Adrenal gland (tissue), 12 donors: ENCODE measurements around the gene CAB39. TPM values are rescaled to one million over a fixed set of nuclear protein-coding genes. Genes with fewer than 3 reads are reported as not detected.

Experiments
- DNase-seq, 7 donors: peaks; one replicate each; pipeline ENCODE4 v3.0.0-alpha.2; 2019 to 2020
- H3K27ac ChIP-seq, 5 donors: fragments of 200-600 bp; sonication (generic) in 4 of 5; 1 replicate in 3 of 5; 2 replicates in 2 of 5; pipeline versions ENCODE4 v1.5.1 to v1.8.0; 2016 to 2020; ENCODE audit warnings: mild to moderate bottlenecking in 1 of 5
- H3K27me3 ChIP-seq: fragments of 200-600 bp; 2 replicates; pipeline ENCODE4 v1.8.0; 2021
- H3K36me3 ChIP-seq, 2 donors: fragments of 200-600 bp; replicated peaks in 1 of 2; 1 replicate in 1 of 2; 2 replicates in 1 of 2; pipeline versions ENCODE4 v1.5.1 to v1.8.0; 2018 to 2022
- H3K4me1 ChIP-seq, 2 donors: fragments of 200-600 bp; replicated peaks in 1 of 2; 1 replicate in 1 of 2; 2 replicates in 1 of 2; pipeline versions ENCODE4 v1.5.1 to v1.8.0; 2018 to 2021
- H3K4me3 ChIP-seq, 4 donors: fragments of 200-600 bp; sonication (generic) in 3 of 4; one replicate each; pipeline ENCODE4 v1.5.1; 2016 to 2018
- H3K9me3 ChIP-seq, 3 donors: fragments of 200-600 bp; sonication (generic) in 1 of 3; replicated peaks in 1 of 3; 1 replicate in 2 of 3; 2 replicates in 1 of 3; pipeline versions ENCODE4 v1.5.1 to v1.8.0; 2016 to 2021
- POLR2A ChIP-seq, 2 donors: fragments of 450-650 bp; IDR thresholded peaks; one replicate each; pipeline ENCODE4 v1.6.1; 2017; ENCODE audit warnings: antibody characterized with exemption in 2 of 2, mild to moderate bottlenecking in 2 of 2, moderate library complexity in 1 of 2
- WGBS, 4 donors: extraction: QIAGEN DNeasy Blood & Tissue Kit in 2 of 4; methylation state at CpG; one replicate each; pipeline versions ENCODE4 v1.1.5 to v1.1.7; 2013 to 2017; 5-methylcytosine and 5-hydroxymethylcytosine counted together
- intact Hi-C, 2 donors: fragments of 100-400 bp; cut with DNase I; formaldehyde crosslinking; loops; one replicate each; pipeline versions ENCODE4 v1.14.1 to v1.15.0; 2022 to 2023
- polyA plus RNA-seq, 3 donors: library from polyadenylated mRNA; stranded (reverse); fragments of 200-250 nt in 2 of 3; fragments of 350-450 nt in 1 of 3; fragmentation: Illumina TruSeq in 1 of 3; extraction: RNeasy Lipid Tissue Mini Kit (QIAGEN cat#74804) in 1 of 3; gene quantifications; one replicate each; pipeline ENCODE4 v1.2.3, GENCODE V29; 2013 to 2014
- total RNA-seq, 9 donors: library from RNA; depleted of rRNA in 4 of 9; stranded (reverse); fragments of >200 nt in 4 of 9; fragments of 120-200 nt in 1 of 9; fragmentation: NEBNext Ultra II Directional in 1 of 9; extraction: Animal tissue kit (Norgen Biotek cat#: 25700) in 1 of 9; gene quantifications; one replicate each; pipeline versions ENCODE4 v1.1.0 to v1.2.4, GENCODE V29; 2013 to 2023
- TF ChIP-seq, protein P1 (sequence below), 6 experiments: fragments of 450-650 bp in 4 of 6; fragments of 200-600 bp in 2 of 6; sonication (generic) in 1 of 6; IDR thresholded peaks; 1 replicate in 5 of 6; 2 replicates in 1 of 6; pipeline versions ENCODE4 v1.5.1 to v1.8.0; 2016 to 2021; ENCODE audit warnings: antibody characterized with exemption in 6 of 6, mild to moderate bottlenecking in 2 of 6, moderate library complexity in 1 of 6
- donor health status: healthy with polysubstance abuse.
- donor health status: Bipolar disorder and iron deficiency.
- donor health status: DM: yes; HTN: yes; CAD: no.
- donor health status: DM: no; HTN: no; CAD: no.
- donor health status: DM: no; HTN: no; CAD: no.
- donor health status: DM: yes; HTN: yes; CAD: no.

The CAB39 gene
- total and polyA plus RNA-seq, 12 donors = 10.5 to 96.1 (median 55.5) TPM

DNA sequence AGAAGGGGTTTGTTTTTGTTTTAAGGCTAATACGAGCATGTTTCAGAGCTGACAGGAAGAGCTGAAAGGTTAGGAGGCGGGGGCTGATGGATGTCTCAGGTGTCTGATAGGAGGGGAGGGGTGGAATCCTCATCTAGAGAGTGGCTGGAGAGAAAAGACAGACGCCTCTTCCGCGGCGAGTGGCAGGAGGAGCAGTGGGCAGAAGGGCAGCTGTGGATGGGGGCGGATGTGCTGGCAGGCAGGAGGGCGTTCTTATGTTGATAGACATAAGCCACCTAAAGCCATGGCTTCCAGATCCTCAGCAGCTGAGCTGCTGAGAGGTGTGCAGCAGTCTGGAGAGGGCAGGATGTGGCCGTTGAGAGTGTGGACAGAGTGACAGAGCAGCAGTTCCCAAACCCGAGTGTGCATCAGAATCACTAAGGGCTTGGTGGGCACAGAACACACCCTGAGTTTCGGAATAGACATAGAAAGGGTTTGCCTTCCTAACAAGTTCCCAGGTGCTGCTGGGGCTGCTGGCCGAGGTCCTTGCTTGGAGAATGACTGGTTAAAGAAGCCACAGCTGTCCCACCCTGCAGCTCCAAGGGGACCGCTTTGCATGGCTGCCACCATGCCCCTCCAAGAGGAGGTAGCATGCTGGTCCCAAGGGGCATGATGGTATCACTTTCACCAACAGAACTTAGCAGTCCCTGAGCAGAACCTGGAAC, 149.1 kb downstream of the CAB39 start:
- Histone ChIP-seq H3K4me1 (peaks cover 0 to 11% of the 10 kb centered on the region in 2 donors), H3K27me3 (peaks cover 12% of the 10 kb centered on the region), H3K9me3 (no peaks in the 10 kb centered on the region), H3K36me3 (no peaks in the 10 kb centered on the region), H3K27ac (no peak overlapping the region), H3K4me3 (no peak overlapping the region)
- WGBS, 4 donors = 51 to 57% (median 54%) methylated on average over 12 to 13 of the region's 13 CpGs
- intact Hi-C loops = no loop called here
- DNase-seq = no peak
- TF ChIP-seq POLR2A (IDR thresholded peaks at IDR 0.05) = no peak
- TF ChIP-seq, protein P1, sequence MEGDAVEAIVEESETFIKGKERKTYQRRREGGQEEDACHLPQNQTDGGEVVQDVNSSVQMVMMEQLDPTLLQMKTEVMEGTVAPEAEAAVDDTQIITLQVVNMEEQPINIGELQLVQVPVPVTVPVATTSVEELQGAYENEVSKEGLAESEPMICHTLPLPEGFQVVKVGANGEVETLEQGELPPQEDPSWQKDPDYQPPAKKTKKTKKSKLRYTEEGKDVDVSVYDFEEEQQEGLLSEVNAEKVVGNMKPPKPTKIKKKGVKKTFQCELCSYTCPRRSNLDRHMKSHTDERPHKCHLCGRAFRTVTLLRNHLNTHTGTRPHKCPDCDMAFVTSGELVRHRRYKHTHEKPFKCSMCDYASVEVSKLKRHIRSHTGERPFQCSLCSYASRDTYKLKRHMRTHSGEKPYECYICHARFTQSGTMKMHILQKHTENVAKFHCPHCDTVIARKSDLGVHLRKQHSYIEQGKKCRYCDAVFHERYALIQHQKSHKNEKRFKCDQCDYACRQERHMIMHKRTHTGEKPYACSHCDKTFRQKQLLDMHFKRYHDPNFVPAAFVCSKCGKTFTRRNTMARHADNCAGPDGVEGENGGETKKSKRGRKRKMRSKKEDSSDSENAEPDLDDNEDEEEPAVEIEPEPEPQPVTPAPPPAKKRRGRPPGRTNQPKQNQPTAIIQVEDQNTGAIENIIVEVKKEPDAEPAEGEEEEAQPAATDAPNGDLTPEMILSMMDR (IDR thresholded peaks at IDR 0.05) = no peak

DNA sequence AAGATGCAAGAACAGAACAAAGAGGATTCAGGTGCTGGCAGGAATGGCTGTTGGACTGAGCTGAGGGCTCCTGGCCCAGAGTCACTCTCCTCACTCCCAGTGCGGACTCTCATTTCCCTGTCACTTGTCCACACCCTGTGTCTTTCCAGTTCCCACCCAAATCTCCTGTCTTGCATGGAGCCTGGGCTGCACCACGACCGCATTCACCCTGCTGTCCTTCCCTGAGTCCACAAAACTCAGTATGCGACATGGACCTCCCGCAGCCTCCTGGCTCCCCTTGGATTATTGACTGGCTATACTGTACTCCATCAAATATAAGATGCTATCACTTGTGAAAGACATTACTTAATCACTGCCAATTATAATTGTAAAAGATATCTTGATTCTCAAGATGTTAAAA, 149.7 kb downstream of the CAB39 start:
- H3K9me3 ChIP-seq = no peaks in the 10 kb centered on the region
- no peak overlapping the region for H3K27ac ChIP-seq
- H3K36me3 ChIP-seq = no peaks in the 10 kb centered on the region
- DNase-seq = no peak
- H3K4me1 ChIP-seq = peaks cover 0 to 11% of the 10 kb centered on the region in 2 donors
- WGBS, 4 donors = 88 to 95% (median 93%) methylated on average over 5 of the region's 5 CpGs
- H3K4me3 ChIP-seq = no peak overlapping the region
- TF ChIP-seq POLR2A (IDR thresholded peaks at IDR 0.05) = no peak
- TF ChIP-seq, protein P1 (IDR thresholded peaks at IDR 0.05) = no peak
- intact Hi-C loops = no loop called here
- peaks cover 12% of the 10 kb centered on the region for H3K27me3 ChIP-seq

DNA sequence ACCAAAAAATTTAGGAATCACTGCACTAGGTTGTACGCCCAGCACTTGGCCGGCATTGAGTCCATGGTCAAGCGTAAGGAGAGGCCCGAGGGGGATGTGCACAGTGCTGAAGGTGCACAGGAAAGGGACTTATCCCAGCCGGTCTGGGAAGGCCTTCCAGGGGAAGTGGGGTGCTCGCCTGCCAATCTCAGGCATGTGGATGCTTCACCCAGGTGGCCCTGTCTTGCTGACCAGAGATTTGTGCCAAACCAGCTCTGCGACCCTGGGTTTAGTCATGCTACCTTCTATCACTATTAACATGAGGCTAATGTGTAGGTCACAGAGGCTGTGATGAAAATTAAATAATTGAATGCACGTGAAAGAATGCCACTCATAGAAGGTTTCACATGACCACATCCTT, 150.4 kb downstream of the CAB39 start:
- 72 to 78% (median 76%) methylated on average over 7 to 8 of the region's 8 CpGs for WGBS, 4 donors
- Histone ChIP-seq H3K4me3 (no peak overlapping the region), H3K27me3 (peaks cover 7% of the 10 kb centered on the region)

DNA sequence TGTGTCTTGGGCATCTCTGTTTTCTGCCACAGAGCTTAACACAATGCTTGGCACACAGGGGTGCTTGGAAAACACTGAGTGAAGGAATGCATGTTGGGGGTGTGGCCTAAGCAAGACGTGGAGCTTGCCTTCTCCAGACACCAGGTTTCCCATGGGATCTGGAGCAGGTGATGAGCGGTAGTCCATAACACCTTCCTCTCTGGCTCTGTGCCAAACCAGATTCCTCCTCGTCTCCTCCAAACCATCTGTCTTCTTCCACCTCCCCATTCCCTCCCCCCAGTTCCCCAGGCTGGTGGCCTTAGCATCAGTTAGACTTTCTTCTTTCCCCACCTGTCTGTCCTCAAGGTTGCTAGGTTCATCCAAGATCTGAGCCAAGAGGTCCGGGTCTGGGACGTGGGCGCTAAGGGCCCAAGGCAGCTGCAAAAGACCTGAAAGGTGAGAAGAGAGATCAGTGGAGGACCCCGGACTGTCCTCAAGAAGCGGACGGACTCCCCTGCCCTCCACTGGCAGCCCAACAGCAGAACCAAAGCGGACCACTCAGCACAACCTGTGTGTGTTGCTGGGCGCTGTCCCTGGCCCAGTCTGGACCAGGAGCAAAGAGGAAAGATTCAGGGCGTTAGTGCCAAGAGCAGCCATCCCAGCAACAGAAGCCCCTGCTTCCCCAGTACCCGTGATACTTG, 150.9 kb downstream of the CAB39 start:
- intact Hi-C loops = no loop called here
- Histone ChIP-seq H3K36me3 (no peaks in the 10 kb centered on the region), H3K27ac (no peak overlapping the region), H3K4me3 (no peak overlapping the region), H3K9me3 (no peaks in the 10 kb centered on the region), H3K4me1 (peaks cover 0 to 11% of the 10 kb centered on the region in 2 donors), H3K27me3 (peaks cover 7% of the 10 kb centered on the region)
- no peak for DNase-seq
- 78 to 88% (median 82%) methylated on average over 11 to 13 of the region's 13 CpGs for WGBS, 4 donors
- no peak for TF ChIP-seq POLR2A (IDR thresholded peaks at IDR 0.05)
- TF ChIP-seq, protein P1 (IDR thresholded peaks at IDR 0.05) = no peak

More for the DNA sequence above, 150.4 kb downstream of the CAB39 start:
- no peak for DNase-seq
- Histone ChIP-seq H3K27ac (no peak overlapping the region), H3K36me3 (no peaks in the 10 kb centered on the region), H3K4me1 (peaks cover 0 to 11% of the 10 kb centered on the region in 2 donors), H3K9me3 (no peaks in the 10 kb centered on the region)
- intact Hi-C loops = no loop called here
- TF ChIP-seq, protein P1 (IDR thresholded peaks at IDR 0.05) = no peak
- no peak for TF ChIP-seq POLR2A (IDR thresholded peaks at IDR 0.05)
